ENCODE results near the gene TBL1Y. TPM values are rescaled to one million over a fixed set of nuclear protein-coding genes. Genes with fewer than 3 reads are reported as not detected.

The TBL1Y gene
- total and polyA plus RNA-seq, 2 of the 4 experiments (the other 2 are of a cell fraction) = not detected

GRCh38 chrY:6949947-6950346, 39.5 kb downstream of the TBL1Y start:
- Histone ChIP-seq H3K18ac (ENCODE audit: low read depth, low read length) (no peak overlapping the region), H2AK9ac (replicated peaks; ENCODE audit: low read depth, low read length, poor library complexity) (no peak overlapping the region), H3K4me2 (ENCODE audit: low read depth, low read length) (no peak overlapping the region), H3K27ac (ENCODE audit: insufficient read depth, low read length) (no peak overlapping the region), H2AK5ac (ENCODE audit: low read depth, low read length) (no peak overlapping the region), H3K9me3 (ENCODE audit: control insufficient read depth, insufficient read depth, low read length) (no peaks in the 10 kb centered on the region), H3K4ac (ENCODE audit: low read depth, low read length) (no peak overlapping the region), H3K56ac (ENCODE audit: extremely low read depth, insufficient read depth, low read length) (no peak overlapping the region), H3K9me1 (ENCODE audit: insufficient read depth, low read length) (no peaks in the 10 kb centered on the region), H4K8ac (ENCODE audit: low read depth in 2 of 2, low read length in 2 of 2) (no peak overlapping the region), H2AFZ (replicated peaks; ENCODE audit: low read length, poor library complexity) (no peak overlapping the region), H2BK5ac (ENCODE audit: low read depth, low read length, poor library complexity, severe bottlenecking) (no peak overlapping the region), H2BK20ac (ENCODE audit: low read depth, low read length) (no peak overlapping the region), H3K4me3 (ENCODE audit: insufficient read depth, low read depth, low read length) (no peak overlapping the region), H3K36me3 (ENCODE audit: control insufficient read depth, insufficient read depth, low read length) (no peaks in the 10 kb centered on the region), H3K27me3 (ENCODE audit: control insufficient read depth, insufficient read depth, low read length) (no peaks in the 10 kb centered on the region), H3K79me1 (ENCODE audit: low read depth in 1 of 2, low read length in 2 of 2) (no peaks in the 10 kb centered on the region), H2BK120ac (ENCODE audit: low read depth, low read length) (no peak overlapping the region), H4K20me1 (ENCODE audit: insufficient read depth, low read length) (no peaks in the 10 kb centered on the region), H3K23ac (ENCODE audit: low read depth, low read length) (no peak overlapping the region), H4K5ac (ENCODE audit: low read depth, low read length) (no peak overlapping the region), H2BK15ac (ENCODE audit: low read depth, low read length) (no peak overlapping the region), H3K14ac (replicated peaks; ENCODE audit: low read depth, low read length) (no peak overlapping the region), H3K9ac (ENCODE audit: low read depth, low read length) (no peak overlapping the region), H3K4me1 (ENCODE audit: control insufficient read depth, insufficient read depth, low read length) (no peaks in the 10 kb centered on the region), H4K91ac (ENCODE audit: insufficient read depth, low read depth, low read length) (no peak overlapping the region)
- ChIA-PET POLR2A (ENCODE audit: unreplicated experiment) (no interaction called here), CTCF (no interaction called here)
- whole genome bisulfite sequencing, 2 experiments (ENCODE audit: extremely low coverage in 2 of 2, insufficient read length in 1 of 2) = no CpG with 5 or more reads among the region's 4 CpGs
- intact Hi-C loops (cut with micrococcal nuclease) = no loop called here
- BruUV-seq (replicated peaks) = no TSS peak
- TF ChIP-seq NFE2L2 (IDR thresholded peaks at IDR 0.05; ENCODE audit: low read depth, low read length) (no peak), RAD21 (IDR thresholded peaks at IDR 0.05; ENCODE audit: low read length) (no peak), RFX5 (IDR thresholded peaks at IDR 0.05; ENCODE audit: low read depth, low read length) (no peak), SMC3 (IDR thresholded peaks at IDR 0.05; ENCODE audit: low read depth, low read length) (no peak), RCOR1 (IDR thresholded peaks at IDR 0.05; ENCODE audit: insufficient replicate concordance, low read length) (no peak), MXI1 (IDR thresholded peaks at IDR 0.05; ENCODE audit: borderline replicate concordance, low read depth, low read length) (no peak), USF2 (IDR thresholded peaks at IDR 0.05; ENCODE audit: low read depth, low read length) (no peak), CHD1 (IDR thresholded peaks at IDR 0.05; ENCODE audit: low read depth, low read length) (no peak), CEBPB (IDR thresholded peaks at IDR 0.05; ENCODE audit: low read depth, low read length) (no peak), CTCF (conservative IDR thresholded peaks at IDR 0.05; ENCODE audit: low read depth, low read length) (no peak), MAFK (IDR thresholded peaks at IDR 0.05; ENCODE audit: low read depth, low read length) (no peak), ELK1 (IDR thresholded peaks at IDR 0.05; ENCODE audit: borderline replicate concordance, low read depth, low read length) (no peak), FOS (IDR thresholded peaks at IDR 0.05; ENCODE audit: low read depth, low read length) (no peak), MAZ (IDR thresholded peaks at IDR 0.05; ENCODE audit: borderline replicate concordance, low read depth, low read length) (no peak), BHLHE40 (IDR thresholded peaks at IDR 0.05; ENCODE audit: low read depth, low read length) (no peak), POLR2A (IDR thresholded peaks at IDR 0.05; ENCODE audit: low read depth, low read length) (no peak)
- no peak for DNase-seq
- dilution Hi-C loops (cut with HindIII; ENCODE audit: low sequenced_read_pairs, unreplicated experiment) = no loop called here
- ATAC-seq (ENCODE audit: low read depth) = no peak
- in situ Hi-C loops (cut with MboI; ENCODE audit: low sequenced_read_pairs) = no loop called here

Data from IMR-90 (cell line).